DMS153 treated with DMSO at 0.1 percent for 48 hours (cell line): Measurements from ENCODE around the gene HOXC12.

Experiments
- DNase-seq: peaks from one replicate; lab custom pipeline; 2025; ENCODE audit not compliant: unreplicated experiment; lab: John Stamatoyannopoulos, UW

The HOXC12 gene

DNA sequence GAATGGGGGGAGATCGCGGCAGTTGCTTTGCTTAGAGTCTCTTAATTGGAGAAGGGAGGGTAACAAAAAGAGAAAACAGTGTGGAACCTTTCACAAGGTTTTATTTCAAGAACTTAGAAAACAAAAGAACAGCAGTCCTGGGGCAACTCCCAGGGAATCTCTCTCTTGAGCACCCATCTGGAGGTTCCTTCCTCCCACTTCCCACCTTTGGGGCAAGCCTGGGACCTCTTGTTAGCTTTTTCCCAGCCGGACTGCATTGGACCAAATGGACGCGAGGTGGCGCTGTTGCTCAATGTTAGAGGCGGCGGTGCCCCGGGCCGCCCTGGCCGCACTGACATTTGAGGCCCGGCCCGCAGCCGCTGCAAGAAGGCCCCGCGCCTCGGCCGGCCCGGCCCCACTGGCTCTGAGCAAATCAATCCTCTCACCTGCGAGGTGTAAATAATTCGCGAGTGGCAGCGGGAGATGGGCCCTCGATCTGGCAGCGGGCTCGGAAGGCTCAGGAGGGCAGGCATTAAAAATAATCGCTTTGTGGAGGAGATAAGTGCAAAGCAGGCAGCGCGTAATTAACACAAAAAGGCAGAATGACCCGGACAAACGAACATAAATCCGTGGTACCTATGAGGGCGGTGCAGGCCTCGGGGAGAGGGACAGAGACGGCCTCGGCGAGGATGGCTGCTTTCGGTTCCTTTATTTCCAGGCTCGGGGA is 51.3 kb downstream of the HOXC12 start:
- peak; percentile 25 for DNase-seq

DNA sequence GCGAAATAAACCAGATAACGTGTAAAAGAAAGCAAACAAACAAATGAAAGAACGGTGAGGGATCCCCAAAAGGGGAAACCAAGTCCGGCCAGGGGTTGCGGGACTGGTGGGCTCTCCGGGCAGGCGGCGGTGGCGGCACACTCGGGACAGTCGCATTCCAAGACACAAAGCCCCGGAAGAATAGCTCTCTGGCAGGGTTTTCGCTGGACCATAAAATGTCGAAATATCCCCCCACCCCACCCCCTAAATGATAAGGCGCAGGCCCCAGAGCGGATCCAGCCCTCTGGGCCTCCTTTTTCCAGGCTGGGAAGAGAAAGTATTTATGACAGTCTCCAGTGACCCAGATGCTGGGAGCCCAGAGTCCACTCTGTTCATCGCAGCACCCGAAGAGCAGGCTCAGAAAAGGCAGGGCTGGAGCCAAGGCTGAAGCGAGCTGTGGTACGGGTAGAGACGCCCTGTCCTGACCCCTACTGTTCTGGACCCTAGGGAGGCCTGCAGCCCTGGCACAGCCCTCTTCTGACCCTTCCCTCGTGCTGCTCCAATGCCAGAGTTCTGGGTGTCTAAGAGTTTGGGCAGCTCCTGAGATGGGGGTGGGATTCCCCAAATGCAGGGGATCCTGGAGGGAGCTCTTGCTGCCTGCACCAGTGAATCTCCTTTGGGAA is 52.0 kb downstream of the HOXC12 start:
- no peak for DNase-seq

DNA sequence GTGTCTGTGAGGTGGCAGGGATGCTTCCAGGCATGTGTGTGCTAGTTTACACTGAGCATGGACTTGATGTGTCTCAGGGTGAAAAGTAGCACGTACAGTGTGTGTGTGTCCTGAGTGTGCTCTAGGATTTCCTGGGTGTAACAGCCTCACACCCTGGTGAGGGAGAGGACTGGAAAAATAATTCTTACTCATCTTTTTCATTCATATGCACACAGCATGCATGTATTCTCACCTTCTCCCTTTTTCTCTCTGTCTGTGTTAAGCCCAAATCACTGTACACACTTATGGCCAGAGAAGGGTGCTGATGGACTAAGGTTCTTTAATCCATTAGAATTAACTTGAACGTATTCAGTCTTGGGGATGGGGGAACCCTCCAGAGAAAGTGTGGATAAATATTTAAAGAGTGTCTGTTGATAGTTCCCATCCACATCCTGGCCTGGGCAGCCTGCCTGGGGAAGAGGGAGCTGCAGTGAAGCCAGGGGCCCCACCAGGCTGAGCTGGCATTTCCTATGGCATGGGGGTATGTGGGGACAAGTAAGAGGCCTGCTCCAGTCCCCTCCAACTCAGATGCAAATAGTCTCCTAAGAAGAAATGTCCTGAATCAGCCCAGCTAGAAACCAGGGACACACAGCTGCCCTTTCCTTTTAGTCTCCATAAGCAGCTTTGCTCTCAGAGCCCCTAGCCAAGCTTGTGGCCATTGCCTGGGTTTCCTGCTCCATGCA is 53.0 kb downstream of the HOXC12 start:
- DNase-seq, result no peak

DNA sequence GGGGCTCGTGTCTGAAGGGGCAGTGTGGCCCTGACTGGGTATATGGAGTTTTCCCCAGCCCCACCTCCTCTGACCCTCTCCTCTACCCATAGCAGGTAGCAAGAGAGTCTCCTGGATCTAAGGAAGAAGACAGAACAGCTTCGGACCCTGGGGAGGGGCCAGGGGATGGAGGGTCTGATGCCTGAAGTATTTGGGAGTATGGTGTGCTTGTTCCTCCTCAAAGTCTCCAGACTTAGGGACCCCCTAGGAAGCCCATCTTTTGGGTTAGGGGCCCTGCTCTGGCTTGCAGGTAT is 53.5 kb downstream of the HOXC12 start:
- DNase-seq, result no peak
